ENCODE data around the gene KLRF2. TPM values are rescaled to one million over a fixed set of nuclear protein-coding genes. Genes with fewer than 3 reads are reported as not detected.
"Not testable (repeated sequence)": the region's sequence is repeated elsewhere in the genome, so short reads cannot be mapped to it uniquely, and the experiment has no call there.

The KLRF2 gene
- polyA plus RNA-seq, 3 donors: not detected

DNA sequence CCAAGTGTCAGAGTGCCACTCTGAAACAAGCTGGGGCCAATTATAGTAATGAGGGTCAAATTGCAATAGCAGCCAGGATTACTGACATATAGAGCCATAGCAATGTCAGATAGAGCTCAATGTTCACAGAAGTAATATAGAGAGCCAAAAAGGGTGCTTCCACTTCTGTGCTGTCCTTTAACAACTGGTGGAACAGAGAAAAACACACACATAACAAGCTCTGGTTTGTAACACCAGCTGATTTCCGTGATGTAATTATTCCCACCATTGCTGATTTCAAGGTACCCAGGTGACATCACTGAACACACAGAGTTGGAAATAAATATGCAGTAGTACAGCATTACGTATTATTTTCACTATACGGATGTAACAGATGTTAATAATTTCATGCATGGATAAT lies 9.1 kb upstream of the KLRF2 start:
- Mint-ChIP-seq H3K4me1 (peaks cover 5% of the 10 kb centered on the region), H3K27me3 (ENCODE audit: low read depth in 3 of 3) (no peaks in the 10 kb centered on the region), H3K27ac (no peak overlapping the region), H3K9me3 (peaks cover 0 to 13% (median 10%) of the 10 kb centered on the region in 7 donors), H3K36me3 (no peaks in the 10 kb centered on the region), H3K4me3 (no peak overlapping the region)
- H2AFZ ChIP-seq (ENCODE audit: insufficient read depth, low read depth, low read length, poor library complexity, severe bottlenecking): no peak overlapping the region
- no peak overlapping the region for H3K27ac ChIP-seq (ENCODE audit: low read depth in 1 of 2, low read length in 2 of 2)
- no peaks in the 10 kb centered on the region for H3K36me3 ChIP-seq (replicated peaks in 1 of 2; ENCODE audit: control insufficient read depth in 1 of 2, insufficient read depth in 2 of 2, low read length in 2 of 2)
- no peak for DNase-seq
- no peak overlapping the region for H3K4me2 ChIP-seq (replicated peaks; ENCODE audit: extremely low read depth, low read length, poor library complexity, severe bottlenecking)
- H3K4me3 ChIP-seq (replicated peaks in 1 of 3; ENCODE audit: low read depth in 2 of 3, low read length in 3 of 3): no peak overlapping the region
- H3K4me1 ChIP-seq (ENCODE audit: control insufficient read depth in 1 of 2, insufficient read depth in 2 of 2, low read length in 2 of 2): peaks cover 3 to 9% of the 10 kb centered on the region in 2 donors
- H3K27me3 ChIP-seq (ENCODE audit: control insufficient read depth in 2 of 2, insufficient read depth in 2 of 2, low read length in 2 of 2): no peaks in the 10 kb centered on the region
- no CpG with 5 or more reads among the region's 3 CpGs for WGBS (ENCODE audit: insufficient coverage)
- H3K9me3 ChIP-seq (replicated peaks in 1 of 2; ENCODE audit: control insufficient read depth in 1 of 2, insufficient read depth in 1 of 2, low read length in 2 of 2): no peaks in the 10 kb centered on the region
- intact Hi-C loops (cut with micrococcal nuclease): loop anchor here in 1 of 2 donors (10.0 kb wide), 1 partner anchor 263 kb away; the partner anchor contains the start of gene CLEC7A
- peaks cover 3% of the 10 kb centered on the region for H4K20me1 ChIP-seq (ENCODE audit: insufficient read depth, low read length)
- TF ChIP-seq, protein P1, sequence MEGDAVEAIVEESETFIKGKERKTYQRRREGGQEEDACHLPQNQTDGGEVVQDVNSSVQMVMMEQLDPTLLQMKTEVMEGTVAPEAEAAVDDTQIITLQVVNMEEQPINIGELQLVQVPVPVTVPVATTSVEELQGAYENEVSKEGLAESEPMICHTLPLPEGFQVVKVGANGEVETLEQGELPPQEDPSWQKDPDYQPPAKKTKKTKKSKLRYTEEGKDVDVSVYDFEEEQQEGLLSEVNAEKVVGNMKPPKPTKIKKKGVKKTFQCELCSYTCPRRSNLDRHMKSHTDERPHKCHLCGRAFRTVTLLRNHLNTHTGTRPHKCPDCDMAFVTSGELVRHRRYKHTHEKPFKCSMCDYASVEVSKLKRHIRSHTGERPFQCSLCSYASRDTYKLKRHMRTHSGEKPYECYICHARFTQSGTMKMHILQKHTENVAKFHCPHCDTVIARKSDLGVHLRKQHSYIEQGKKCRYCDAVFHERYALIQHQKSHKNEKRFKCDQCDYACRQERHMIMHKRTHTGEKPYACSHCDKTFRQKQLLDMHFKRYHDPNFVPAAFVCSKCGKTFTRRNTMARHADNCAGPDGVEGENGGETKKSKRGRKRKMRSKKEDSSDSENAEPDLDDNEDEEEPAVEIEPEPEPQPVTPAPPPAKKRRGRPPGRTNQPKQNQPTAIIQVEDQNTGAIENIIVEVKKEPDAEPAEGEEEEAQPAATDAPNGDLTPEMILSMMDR (IDR thresholded peaks at IDR 0.05): no peak
- no peak overlapping the region for H3K9ac ChIP-seq (ENCODE audit: insufficient read depth, low read length, poor library complexity, severe bottlenecking)
- H3K79me2 ChIP-seq (ENCODE audit: insufficient read depth, low read length): peaks cover 20% of the 10 kb centered on the region

DNA sequence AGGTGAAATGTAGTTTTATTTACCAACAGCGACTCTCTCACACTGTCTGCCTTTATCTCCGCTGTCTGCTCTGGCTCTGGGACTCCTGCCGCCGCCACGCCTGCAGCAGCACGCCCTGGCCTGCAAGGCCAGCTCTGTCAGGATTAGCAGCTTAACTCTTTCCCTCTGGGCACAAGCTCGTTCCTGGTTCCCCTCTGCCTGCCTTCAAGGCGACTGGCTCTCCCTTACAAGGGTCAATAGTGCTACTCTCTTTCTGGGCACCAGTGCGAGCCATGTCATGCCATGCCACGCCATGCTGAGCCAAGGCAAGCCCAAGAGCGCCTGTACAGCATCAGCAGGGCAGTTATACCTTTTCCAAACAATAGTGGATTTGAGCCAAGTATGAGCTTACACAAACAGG lies 8.5 kb upstream of the KLRF2 start:
- Histone ChIP-seq H3K9me3 (replicated peaks in 1 of 2; ENCODE audit: control insufficient read depth in 1 of 2, insufficient read depth in 1 of 2, low read length in 2 of 2) (no peaks in the 10 kb centered on the region), H3K4me2 (replicated peaks; ENCODE audit: extremely low read depth, low read length, poor library complexity, severe bottlenecking) (no peak overlapping the region), H3K4me3 (replicated peaks in 1 of 3; ENCODE audit: low read depth in 2 of 3, low read length in 3 of 3) (no peak overlapping the region), H2AFZ (ENCODE audit: insufficient read depth, low read depth, low read length, poor library complexity, severe bottlenecking) (no peak overlapping the region), H3K27me3 (ENCODE audit: control insufficient read depth in 2 of 2, insufficient read depth in 2 of 2, low read length in 2 of 2) (no peaks in the 10 kb centered on the region), H4K20me1 (ENCODE audit: insufficient read depth, low read length) (no peaks in the 10 kb centered on the region), H3K9ac (ENCODE audit: insufficient read depth, low read length, poor library complexity, severe bottlenecking) (no peak overlapping the region), H3K4me1 (ENCODE audit: control insufficient read depth in 1 of 2, insufficient read depth in 2 of 2, low read length in 2 of 2) (peaks cover 3 to 9% of the 10 kb centered on the region in 2 donors), H3K79me2 (ENCODE audit: insufficient read depth, low read length) (peaks cover 14% of the 10 kb centered on the region), H3K27ac (ENCODE audit: low read depth in 1 of 2, low read length in 2 of 2) (no peak overlapping the region), H3K36me3 (replicated peaks in 1 of 2; ENCODE audit: control insufficient read depth in 1 of 2, insufficient read depth in 2 of 2, low read length in 2 of 2) (no peaks in the 10 kb centered on the region)
- peaks cover 0 to 13% (median 10%) of the 10 kb centered on the region in 7 donors for H3K9me3 Mint-ChIP-seq
- H3K27ac Mint-ChIP-seq: no peak overlapping the region
- DNase-seq: no peak
- H3K36me3 Mint-ChIP-seq: no peaks in the 10 kb centered on the region
- WGBS (ENCODE audit: insufficient coverage): 93% methylated on average over 8 of the region's 11 CpGs
- TF ChIP-seq, protein P1 (IDR thresholded peaks at IDR 0.05): no peak
- H3K27me3 Mint-ChIP-seq (ENCODE audit: low read depth in 3 of 3): no peaks in the 10 kb centered on the region
- no peak overlapping the region for H3K4me3 Mint-ChIP-seq
- intact Hi-C loops (cut with micrococcal nuclease): loop anchor here in 1 of 2 donors (10.0 kb wide), 1 partner anchor 262 kb away; the partner anchor contains the start of gene CLEC7A
- H3K4me1 Mint-ChIP-seq: peaks cover 5% of the 10 kb centered on the region

DNA sequence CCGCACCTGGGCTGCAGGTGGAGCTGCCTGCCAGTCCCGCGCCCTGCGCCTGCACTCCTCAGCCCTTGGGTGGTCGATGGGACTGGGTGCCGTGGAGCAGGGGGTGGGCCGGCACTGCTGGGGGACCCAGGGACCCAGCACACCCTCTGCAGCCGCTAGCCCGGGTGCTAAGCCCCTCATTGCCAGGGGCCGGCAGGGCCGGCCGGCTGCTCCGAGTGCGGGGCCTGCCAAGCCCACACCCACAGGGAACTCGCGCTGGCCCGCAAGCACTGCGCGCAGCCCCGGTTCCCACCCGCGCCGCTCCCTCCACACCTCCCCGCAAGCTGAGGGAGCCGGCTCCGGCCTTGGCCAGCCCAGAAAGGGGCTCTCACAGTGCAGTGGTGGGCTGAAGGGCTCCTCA lies 5.2 kb upstream of the KLRF2 start:
- H3K27ac Mint-ChIP-seq; H3K4me1 Mint-ChIP-seq; H3K27ac ChIP-seq (ENCODE audit: low read depth in 1 of 2, low read length in 2 of 2); DNase-seq; H3K9me3 ChIP-seq (replicated peaks in 1 of 2; ENCODE audit: control insufficient read depth in 1 of 2, insufficient read depth in 1 of 2, low read length in 2 of 2); H3K36me3 ChIP-seq (replicated peaks in 1 of 2; ENCODE audit: control insufficient read depth in 1 of 2, insufficient read depth in 2 of 2, low read length in 2 of 2); H3K27me3 ChIP-seq (ENCODE audit: control insufficient read depth in 2 of 2, insufficient read depth in 2 of 2, low read length in 2 of 2); H3K36me3 Mint-ChIP-seq; H3K4me2 ChIP-seq (replicated peaks; ENCODE audit: extremely low read depth, low read length, poor library complexity, severe bottlenecking); H3K27me3 Mint-ChIP-seq (ENCODE audit: low read depth in 3 of 3); H3K9ac ChIP-seq (ENCODE audit: insufficient read depth, low read length, poor library complexity, severe bottlenecking); H2AFZ ChIP-seq (ENCODE audit: insufficient read depth, low read depth, low read length, poor library complexity, severe bottlenecking); H4K20me1 ChIP-seq (ENCODE audit: insufficient read depth, low read length); H3K4me3 ChIP-seq (replicated peaks in 1 of 3; ENCODE audit: low read depth in 2 of 3, low read length in 3 of 3); H3K4me1 ChIP-seq (ENCODE audit: control insufficient read depth in 1 of 2, insufficient read depth in 2 of 2, low read length in 2 of 2); H3K4me3 Mint-ChIP-seq; H3K79me2 ChIP-seq (ENCODE audit: insufficient read depth, low read length): not testable (repeated sequence)
- intact Hi-C loops (cut with micrococcal nuclease): loop anchor here in 1 of 2 donors (10.0 kb wide), 1 partner anchor 259 kb away; the partner anchor contains the start of gene CLEC7A
- WGBS (ENCODE audit: insufficient coverage): over 99% methylated on average over 26 of the region's 26 CpGs
- peaks cover 0 to 13% (median 10%) of the 10 kb centered on the region in 7 donors for H3K9me3 Mint-ChIP-seq

All from CD14-positive monocyte (primary cell).